Fibroblast of mammary gland (primary cell): Measurements from ENCODE around the gene RDH11.

Experiments used
- DNase-seq: peaks from one replicate; pipeline ENCODE4 v3.0.0-alpha.2; 2010; ENCODE audit warnings: low read depth
- H3K4me3 ChIP-seq: 2 replicates; pipeline ENCODE4 v1.5.1; 2011; ENCODE audit warnings: low read depth, mild to moderate bottlenecking, low read length, moderate library complexity; ENCODE audit not compliant: control insufficient read depth
- CTCF ChIP-seq: conservative IDR thresholded peaks from 2 replicates; pipeline ENCODE4 v1.5.1; 2011; ENCODE audit warnings: low read depth, low read length, inconsistent platforms; ENCODE audit not compliant: control insufficient read depth, insufficient read depth

Gene RDH11

GRCh38 chr14:67674139-67674479, 21.5 kb downstream of the RDH11 start:
- DNase-seq = peak; percentile 40
- no peak for TF ChIP-seq CTCF
- peak overlapping the region; percentile 82 for H3K4me3 ChIP-seq

- DNase-seq = peak; percentile 23
- no peak for TF ChIP-seq CTCF
- H3K4me3 ChIP-seq = peak overlapping the region; percentile 82
Measured at GRCh38 chr14:67673451-67673850, 22.1 kb downstream of the RDH11 start.

- no peak for DNase-seq
- no peak for TF ChIP-seq CTCF
Measured at GRCh38 chr14:67668559-67668958, 27.0 kb downstream of the RDH11 start.

GRCh38 chr14:67666750-67667449, 28.7 kb downstream of the RDH11 start:
- no peak overlapping the region for H3K4me3 ChIP-seq
- DNase-seq = peak; percentile 76
- peak; percentile 75 for TF ChIP-seq CTCF

More at GRCh38 chr14:67668559-67668958, 27.0 kb downstream of the RDH11 start:
- no peak overlapping the region for H3K4me3 ChIP-seq

GRCh38 chr14:67665868-67666267, 29.7 kb downstream of the RDH11 start:
- TF ChIP-seq CTCF = no peak
- H3K4me3 ChIP-seq = no peak overlapping the region
- peak; percentile 82 for DNase-seq

GRCh38 chr14:67663633-67664032, 31.9 kb downstream of the RDH11 start:
- H3K4me3 ChIP-seq = no peak overlapping the region
- DNase-seq = no peak
- no peak for TF ChIP-seq CTCF
